GM12878 (cell line): ENCODE data around the gene PITPNC1. TPM values are rescaled to one million over a fixed set of nuclear protein-coding genes. Genes with fewer than 3 reads are reported as not detected.

Experiments used
- BACH1 ChIP-seq: fragments of 450-650 bp; IDR thresholded peaks from 2 replicates; pipeline ENCODE4 v1.6.1; 2017; ENCODE audit warnings: mild to moderate bottlenecking, borderline replicate concordance
- CBX5 ChIP-seq: sonication (generic); IDR thresholded peaks from 2 replicates; pipeline ENCODE4 v1.6.1; 2016; ENCODE audit warnings: low read depth, moderate library complexity, mild to moderate bottlenecking, inconsistent platforms
- CREB1 ChIP-seq: IDR thresholded peaks from 2 replicates; pipeline ENCODE4 v1.6.1; 2012; ENCODE audit warnings: low read depth, mild to moderate bottlenecking, inconsistent platforms
- CREM ChIP-seq: IDR thresholded peaks from 2 replicates; pipeline ENCODE4 v1.6.1; 2014; ENCODE audit warnings: antibody characterized with exemption, low read depth
- DPF2 ChIP-seq: fragments of 450-650 bp; IDR thresholded peaks from 2 replicates; pipeline ENCODE4 v1.6.1; 2017; ENCODE audit warnings: mild to moderate bottlenecking
- EGR1 ChIP-seq, 2 experiments: IDR thresholded peaks; 1 replicate in 1 of 2; 2 replicates in 1 of 2; pipeline ENCODE4 v1.6.1; 2011 to 2012; ENCODE audit warnings: low read depth in 2 of 2, low read length in 2 of 2, borderline replicate concordance in 1 of 2, mild to moderate bottlenecking in 1 of 2, moderate library complexity in 1 of 2
- GABPA ChIP-seq: IDR thresholded peaks from 2 replicates; pipeline ENCODE4 v1.6.1; 2014; ENCODE audit warnings: antibody characterized with exemption, low read depth, mild to moderate bottlenecking, inconsistent platforms
- HDAC6 ChIP-seq: fragments of 200-600 bp; sonication (generic); IDR thresholded peaks from one replicate; pipeline ENCODE4 v1.8.0; 2017; ENCODE audit warnings: antibody characterized with exemption; ENCODE audit not compliant: unreplicated experiment
- MTA2 ChIP-seq: fragments of 450-650 bp; IDR thresholded peaks from 2 replicates; pipeline ENCODE4 v1.6.1; 2016; ENCODE audit warnings: low read depth, mild to moderate bottlenecking, moderate library complexity
- MYB ChIP-seq: fragments of 150-350 bp; IDR thresholded peaks from 2 replicates; pipeline ENCODE4 v1.6.1; 2014; ENCODE audit warnings: mild to moderate bottlenecking, low read depth, low read length, borderline replicate concordance
- PAX5 ChIP-seq: IDR thresholded peaks from 2 replicates; pipeline ENCODE4 v1.6.1; 2011; ENCODE audit warnings: low read depth, low read length, borderline replicate concordance
- POLR2A ChIP-seq: IDR thresholded peaks from 2 replicates; pipeline ENCODE4 v1.6.1; 2011; ENCODE audit warnings: low read depth, mild to moderate bottlenecking, low read length
- POU2F2 ChIP-seq: IDR thresholded peaks from 3 replicates; pipeline ENCODE4 v1.6.1; 2011; ENCODE audit warnings: low read depth, mild to moderate bottlenecking, low read length, borderline replicate concordance
- RELA ChIP-seq: fragments of 450-650 bp; IDR thresholded peaks from 2 replicates; pipeline ENCODE4 v1.8.0; 2014; ENCODE audit warnings: borderline replicate concordance; ENCODE audit not compliant: partially characterized antibody
- SIN3A ChIP-seq: IDR thresholded peaks from 2 replicates; pipeline ENCODE4 v1.6.1; 2012; ENCODE audit warnings: low read depth, low read length, improper control_type of control experiment
- TCF3 ChIP-seq: IDR thresholded peaks from 2 replicates; pipeline ENCODE4 v1.6.1; 2012; ENCODE audit warnings: low read depth, mild to moderate bottlenecking, low read length, borderline replicate concordance; ENCODE audit not compliant: insufficient read depth
- ZBED1 ChIP-seq: IDR thresholded peaks from 2 replicates; pipeline ENCODE4 v1.6.1; 2016; ENCODE audit warnings: borderline replicate concordance
- polyA plus RNA-seq, 11 experiments: library from polyadenylated mRNA; depleted of rRNA in 4 of 11; unstranded in 6 of 11; stranded (reverse) in 5 of 11; fragments of >200 nt; fragmentation: Nextera tagmentation in 4 of 11; fragmentation: Illumina TruSeq in 1 of 11; extraction: Ambion mirVana in 4 of 11; extraction: Trizol in 1 of 11; gene quantifications; 1 replicate in 1 of 11; 2 replicates in 10 of 11; pipeline versions ENCODE4 v1.2.1 to v1.2.3, GENCODE V29; 2011 to 2016; ENCODE audit warnings: inconsistent platforms in 2 of 11, missing spikeins in 2 of 11, low read depth in 1 of 11
- total RNA-seq, 4 experiments: library from RNA; depleted of rRNA in 3 of 4; stranded (reverse); fragments of >200 nt in 3 of 4; fragmentation: Illumina TruSeq in 1 of 4; extraction: Trizol in 1 of 4; gene quantifications; 2 replicates each; pipeline versions ENCODE4 v1.2.1 to v1.2.3, GENCODE V29; 2013 to 2021
- TF ChIP-seq, protein P1 (sequence below): fragments of 450-650 bp; formaldehyde crosslinking; IDR thresholded peaks from 2 replicates; pipeline ENCODE4 v1.4.0; 2020; ENCODE audit warnings: mild to moderate bottlenecking, moderate library complexity
- TF ChIP-seq, protein P2 (sequence below): IDR thresholded peaks from 2 replicates; pipeline ENCODE4 v1.6.1; 2011; ENCODE audit warnings: borderline replicate concordance, low read depth, mild to moderate bottlenecking, moderate library complexity, mixed read lengths, low read length; ENCODE audit not compliant: insufficient read depth; ENCODE audit errors: extremely low read length
- TF ChIP-seq, protein P3 (sequence below): fragments of 450-650 bp; conservative IDR thresholded peaks from 2 replicates; pipeline ENCODE4 v1.6.1; 2017; ENCODE audit warnings: mild to moderate bottlenecking, moderate library complexity
- TF ChIP-seq, protein P4 (sequence below): fragments of 450-650 bp; IDR thresholded peaks from 2 replicates; pipeline ENCODE4 v1.6.1; 2016; ENCODE audit warnings: mild to moderate bottlenecking

The PITPNC1 gene
- total and polyA plus RNA-seq, 10 of the 15 experiments (the other 5 are each of a cell fraction or from before 2014, with no cell fraction given): 12.2 to 62.4 (median 47.3) TPM

DNA sequence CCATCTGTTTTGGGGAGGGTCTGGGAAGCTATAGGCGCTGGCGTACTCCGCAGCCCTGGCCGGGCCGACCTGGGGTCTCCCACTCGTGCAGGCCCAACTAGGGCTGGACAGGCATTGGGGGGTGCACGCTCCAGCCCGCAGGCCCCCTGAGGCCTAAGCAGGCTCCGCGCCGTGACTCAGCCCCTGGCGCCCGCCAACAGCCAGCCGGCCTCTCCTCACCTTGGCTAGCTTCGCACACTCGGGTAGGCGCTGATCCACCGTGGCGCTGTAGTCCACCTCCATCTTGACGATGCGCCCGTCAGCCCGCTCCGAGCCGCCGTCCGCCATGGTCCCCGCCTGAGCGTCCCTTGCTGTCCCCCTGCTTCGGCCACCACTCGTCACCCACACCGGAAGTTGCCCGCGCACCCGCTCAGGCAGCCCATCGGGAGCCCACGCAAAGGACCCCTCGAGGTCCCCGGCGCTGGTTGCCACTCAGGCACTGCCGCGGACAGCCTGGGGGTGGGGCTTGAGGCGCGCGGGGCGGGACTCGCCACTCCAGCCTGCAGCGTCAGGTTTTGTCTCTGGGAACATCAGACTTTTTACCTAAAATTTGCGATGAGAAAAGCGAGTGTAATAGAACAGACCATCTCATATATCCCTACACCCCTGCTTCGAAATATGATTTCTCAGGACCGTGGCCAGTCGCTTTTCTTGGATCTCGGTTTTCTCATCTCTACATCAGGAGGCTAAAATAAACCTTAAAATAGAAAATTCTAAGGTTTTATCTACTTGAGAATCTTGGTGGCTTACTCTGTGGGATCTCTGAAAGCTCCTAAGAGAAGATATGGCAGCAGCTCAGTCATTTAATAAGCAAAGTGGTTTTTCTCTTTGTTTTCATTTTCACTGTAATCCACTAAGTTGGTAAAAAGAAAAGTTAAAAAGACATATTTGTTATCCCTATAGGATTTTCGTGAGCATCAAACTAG is 10.6 kb upstream of the PITPNC1 start, which contains the start of gene PSMD12 (continued):
- TF ChIP-seq POLR2A (peak; percentile 99), TCF3 (0 out of 2 replicates have a peak, but pooled peaks have one; percentile 39), MYB (peak; percentile 96), SIN3A (peak; percentile 80), POU2F2 (peak; percentile 76; the same call in 2 of the 3 replicates), CBX5 (no peak), GABPA (peak; percentile 81), CREM (peak; percentile 69; the same call in 1 of the 2 replicates), ZBED1 (0 out of 2 replicates have a peak, but pooled peaks have one; percentile 30), MTA2 (no peak), PAX5 (peak; percentile 17; the same call in 1 of the 2 replicates), DPF2 (0 out of 2 replicates have a peak, but pooled peaks have one; percentile 59), HDAC6 (peak; percentile 85), BACH1 (peak; percentile 57; the same call in 1 of the 2 replicates), CREB1 (peak; percentile 73; the same call in 1 of the 2 replicates), EGR1 (IDR thresholded peaks at IDR 0.05; ENCODE audit: borderline replicate concordance in 1 of 2, low read depth in 2 of 2, low read length in 2 of 2) (peak in 1 of 2 experiments; percentile 43; a peak in 1 of 3 replicates), RELA (peak; percentile 69)
- TF ChIP-seq, protein P1, sequence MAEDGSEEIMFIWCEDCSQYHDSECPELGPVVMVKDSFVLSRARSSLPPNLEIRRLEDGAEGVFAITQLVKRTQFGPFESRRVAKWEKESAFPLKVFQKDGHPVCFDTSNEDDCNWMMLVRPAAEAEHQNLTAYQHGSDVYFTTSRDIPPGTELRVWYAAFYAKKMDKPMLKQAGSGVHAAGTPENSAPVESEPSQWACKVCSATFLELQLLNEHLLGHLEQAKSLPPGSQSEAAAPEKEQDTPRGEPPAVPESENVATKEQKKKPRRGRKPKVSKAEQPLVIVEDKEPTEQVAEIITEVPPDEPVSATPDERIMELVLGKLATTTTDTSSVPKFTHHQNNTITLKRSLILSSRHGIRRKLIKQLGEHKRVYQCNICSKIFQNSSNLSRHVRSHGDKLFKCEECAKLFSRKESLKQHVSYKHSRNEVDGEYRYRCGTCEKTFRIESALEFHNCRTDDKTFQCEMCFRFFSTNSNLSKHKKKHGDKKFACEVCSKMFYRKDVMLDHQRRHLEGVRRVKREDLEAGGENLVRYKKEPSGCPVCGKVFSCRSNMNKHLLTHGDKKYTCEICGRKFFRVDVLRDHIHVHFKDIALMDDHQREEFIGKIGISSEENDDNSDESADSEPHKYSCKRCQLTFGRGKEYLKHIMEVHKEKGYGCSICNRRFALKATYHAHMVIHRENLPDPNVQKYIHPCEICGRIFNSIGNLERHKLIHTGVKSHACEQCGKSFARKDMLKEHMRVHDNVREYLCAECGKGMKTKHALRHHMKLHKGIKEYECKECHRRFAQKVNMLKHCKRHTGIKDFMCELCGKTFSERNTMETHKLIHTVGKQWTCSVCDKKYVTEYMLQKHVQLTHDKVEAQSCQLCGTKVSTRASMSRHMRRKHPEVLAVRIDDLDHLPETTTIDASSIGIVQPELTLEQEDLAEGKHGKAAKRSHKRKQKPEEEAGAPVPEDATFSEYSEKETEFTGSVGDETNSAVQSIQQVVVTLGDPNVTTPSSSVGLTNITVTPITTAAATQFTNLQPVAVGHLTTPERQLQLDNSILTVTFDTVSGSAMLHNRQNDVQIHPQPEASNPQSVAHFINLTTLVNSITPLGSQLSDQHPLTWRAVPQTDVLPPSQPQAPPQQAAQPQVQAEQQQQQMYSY (CRISPR knock-in tag): no peak
- TF ChIP-seq, protein P2, sequence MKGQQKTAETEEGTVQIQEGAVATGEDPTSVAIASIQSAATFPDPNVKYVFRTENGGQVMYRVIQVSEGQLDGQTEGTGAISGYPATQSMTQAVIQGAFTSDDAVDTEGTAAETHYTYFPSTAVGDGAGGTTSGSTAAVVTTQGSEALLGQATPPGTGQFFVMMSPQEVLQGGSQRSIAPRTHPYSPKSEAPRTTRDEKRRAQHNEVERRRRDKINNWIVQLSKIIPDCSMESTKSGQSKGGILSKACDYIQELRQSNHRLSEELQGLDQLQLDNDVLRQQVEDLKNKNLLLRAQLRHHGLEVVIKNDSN: no peak
- TF ChIP-seq, protein P3, sequence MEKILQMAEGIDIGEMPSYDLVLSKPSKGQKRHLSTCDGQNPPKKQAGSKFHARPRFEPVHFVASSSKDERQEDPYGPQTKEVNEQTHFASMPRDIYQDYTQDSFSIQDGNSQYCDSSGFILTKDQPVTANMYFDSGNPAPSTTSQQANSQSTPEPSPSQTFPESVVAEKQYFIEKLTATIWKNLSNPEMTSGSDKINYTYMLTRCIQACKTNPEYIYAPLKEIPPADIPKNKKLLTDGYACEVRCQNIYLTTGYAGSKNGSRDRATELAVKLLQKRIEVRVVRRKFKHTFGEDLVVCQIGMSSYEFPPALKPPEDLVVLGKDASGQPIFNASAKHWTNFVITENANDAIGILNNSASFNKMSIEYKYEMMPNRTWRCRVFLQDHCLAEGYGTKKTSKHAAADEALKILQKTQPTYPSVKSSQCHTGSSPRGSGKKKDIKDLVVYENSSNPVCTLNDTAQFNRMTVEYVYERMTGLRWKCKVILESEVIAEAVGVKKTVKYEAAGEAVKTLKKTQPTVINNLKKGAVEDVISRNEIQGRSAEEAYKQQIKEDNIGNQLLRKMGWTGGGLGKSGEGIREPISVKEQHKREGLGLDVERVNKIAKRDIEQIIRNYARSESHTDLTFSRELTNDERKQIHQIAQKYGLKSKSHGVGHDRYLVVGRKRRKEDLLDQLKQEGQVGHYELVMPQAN: peak; percentile 68
- TF ChIP-seq, protein P4, sequence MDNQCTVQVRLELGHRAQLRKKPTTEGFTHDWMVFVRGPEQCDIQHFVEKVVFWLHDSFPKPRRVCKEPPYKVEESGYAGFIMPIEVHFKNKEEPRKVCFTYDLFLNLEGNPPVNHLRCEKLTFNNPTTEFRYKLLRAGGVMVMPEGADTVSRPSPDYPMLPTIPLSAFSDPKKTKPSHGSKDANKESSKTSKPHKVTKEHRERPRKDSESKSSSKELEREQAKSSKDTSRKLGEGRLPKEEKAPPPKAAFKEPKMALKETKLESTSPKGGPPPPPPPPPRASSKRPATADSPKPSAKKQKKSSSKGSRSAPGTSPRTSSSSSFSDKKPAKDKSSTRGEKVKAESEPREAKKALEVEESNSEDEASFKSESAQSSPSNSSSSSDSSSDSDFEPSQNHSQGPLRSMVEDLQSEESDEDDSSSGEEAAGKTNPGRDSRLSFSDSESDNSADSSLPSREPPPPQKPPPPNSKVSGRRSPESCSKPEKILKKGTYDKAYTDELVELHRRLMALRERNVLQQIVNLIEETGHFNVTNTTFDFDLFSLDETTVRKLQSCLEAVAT: 0 out of 2 replicates have a peak, but pooled peaks have one; percentile 28
